HFF-Myc (cell line): ENCODE data around the gene SCAF11.
"Not testable (repeated sequence)": the region's sequence is repeated elsewhere in the genome, so short reads cannot be mapped to it uniquely, and the experiment has no call there.

Experiments
- DNase-seq: peaks from one replicate; pipeline ENCODE4 v3.0.0-alpha.2; 2011; ENCODE audit warnings: low read depth; ENCODE audit errors: extremely low read depth
- H3K4me3 ChIP-seq: replicated peaks from 2 replicates; pipeline ENCODE4 v1.5.1; 2011; ENCODE audit warnings: low read depth, mild to moderate bottlenecking, control low read depth, low read length
- TF ChIP-seq, protein P1 (sequence below): IDR thresholded peaks from 2 replicates; pipeline ENCODE4 v1.5.1; 2012; ENCODE audit warnings: mild to moderate bottlenecking, low read depth, low read length, control low read depth; ENCODE audit errors: missing control alignments

The SCAF11 gene

GRCh38 chr12:45990468-45991283 is at the start of gene SCAF11:
Gene SCAF11, minus strand, starts transcription at chr12:45990574. Its CDS starts 26,407 bp downstream, at chr12:45964167.
- TF ChIP-seq, protein P1, sequence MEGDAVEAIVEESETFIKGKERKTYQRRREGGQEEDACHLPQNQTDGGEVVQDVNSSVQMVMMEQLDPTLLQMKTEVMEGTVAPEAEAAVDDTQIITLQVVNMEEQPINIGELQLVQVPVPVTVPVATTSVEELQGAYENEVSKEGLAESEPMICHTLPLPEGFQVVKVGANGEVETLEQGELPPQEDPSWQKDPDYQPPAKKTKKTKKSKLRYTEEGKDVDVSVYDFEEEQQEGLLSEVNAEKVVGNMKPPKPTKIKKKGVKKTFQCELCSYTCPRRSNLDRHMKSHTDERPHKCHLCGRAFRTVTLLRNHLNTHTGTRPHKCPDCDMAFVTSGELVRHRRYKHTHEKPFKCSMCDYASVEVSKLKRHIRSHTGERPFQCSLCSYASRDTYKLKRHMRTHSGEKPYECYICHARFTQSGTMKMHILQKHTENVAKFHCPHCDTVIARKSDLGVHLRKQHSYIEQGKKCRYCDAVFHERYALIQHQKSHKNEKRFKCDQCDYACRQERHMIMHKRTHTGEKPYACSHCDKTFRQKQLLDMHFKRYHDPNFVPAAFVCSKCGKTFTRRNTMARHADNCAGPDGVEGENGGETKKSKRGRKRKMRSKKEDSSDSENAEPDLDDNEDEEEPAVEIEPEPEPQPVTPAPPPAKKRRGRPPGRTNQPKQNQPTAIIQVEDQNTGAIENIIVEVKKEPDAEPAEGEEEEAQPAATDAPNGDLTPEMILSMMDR: peak; percentile 90
- peak; percentile 99 for DNase-seq
- H3K4me3 ChIP-seq: peak within 1 kb of the TSS; percentile 81

- DNase-seq, H3K4me3 ChIP-seq: not testable (repeated sequence)
Measured at GRCh38 chr12:46037066-46037465, 46.7 kb upstream of the SCAF11 start.

DNA sequence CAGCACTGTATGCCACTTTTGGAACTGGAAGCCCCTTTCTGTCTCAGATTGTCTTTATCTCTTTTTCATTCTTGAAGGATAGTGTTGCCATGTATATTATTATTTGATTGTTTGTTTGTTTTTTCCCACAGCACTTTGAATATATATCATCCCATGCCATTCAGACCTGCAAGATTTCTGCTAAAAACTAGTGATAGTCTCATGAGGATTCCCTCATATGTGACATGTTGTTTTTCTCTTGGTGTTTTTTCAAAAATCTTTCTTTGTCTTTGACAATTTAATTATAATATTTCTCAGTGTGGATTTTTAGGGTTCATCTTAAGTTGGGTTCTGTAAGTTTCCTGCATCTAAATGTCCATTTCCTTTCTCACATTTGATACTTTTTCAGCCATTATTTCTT is 36.8 kb upstream of the SCAF11 start:
- DNase-seq: no peak
- no peak overlapping the region for H3K4me3 ChIP-seq
- TF ChIP-seq, protein P1: no peak

DNA sequence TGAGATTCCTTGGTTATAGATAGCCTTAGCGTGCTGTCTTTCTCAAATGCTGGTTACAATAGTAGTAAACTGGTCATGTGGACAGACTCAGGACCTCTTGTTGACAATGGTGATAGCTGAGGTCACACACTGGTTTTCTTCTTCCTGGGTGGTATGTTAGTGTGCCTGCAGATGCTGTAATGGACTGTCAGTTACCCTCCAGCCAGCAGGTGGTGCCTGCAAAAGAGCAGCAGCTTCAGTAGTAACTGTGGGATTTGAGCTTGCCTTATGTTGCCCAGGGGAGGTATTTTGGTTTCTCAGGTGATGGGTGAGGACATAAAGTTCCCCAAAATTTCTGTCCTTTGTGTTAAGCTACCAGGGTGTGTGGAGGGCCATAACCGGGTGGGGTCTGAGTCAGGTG is 33.7 kb upstream of the SCAF11 start:
- no peak overlapping the region for H3K4me3 ChIP-seq
- DNase-seq: no peak
- TF ChIP-seq, protein P1: peak; percentile 7

DNA sequence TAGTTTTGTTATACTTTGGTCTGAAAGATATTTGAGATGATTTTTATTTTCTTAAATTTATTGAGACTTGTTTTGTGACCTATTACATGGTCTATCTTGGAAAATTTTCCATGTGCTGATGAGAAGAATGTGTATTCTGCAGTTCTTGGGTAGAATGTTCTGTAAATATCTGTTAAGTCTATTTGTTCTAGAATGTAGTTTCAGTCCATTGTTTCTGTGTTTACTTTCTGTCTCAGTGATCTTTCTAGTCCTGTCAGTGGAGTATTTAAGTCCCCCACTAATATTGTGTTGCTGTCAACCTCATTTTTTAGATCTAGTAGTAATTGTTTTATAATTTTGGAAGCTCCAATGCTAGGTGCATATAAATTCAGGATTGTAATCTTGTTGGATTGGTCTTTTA is 30.4 kb upstream of the SCAF11 start:
- no peak for DNase-seq
- no peak overlapping the region for H3K4me3 ChIP-seq
- TF ChIP-seq, protein P1: no peak

DNA sequence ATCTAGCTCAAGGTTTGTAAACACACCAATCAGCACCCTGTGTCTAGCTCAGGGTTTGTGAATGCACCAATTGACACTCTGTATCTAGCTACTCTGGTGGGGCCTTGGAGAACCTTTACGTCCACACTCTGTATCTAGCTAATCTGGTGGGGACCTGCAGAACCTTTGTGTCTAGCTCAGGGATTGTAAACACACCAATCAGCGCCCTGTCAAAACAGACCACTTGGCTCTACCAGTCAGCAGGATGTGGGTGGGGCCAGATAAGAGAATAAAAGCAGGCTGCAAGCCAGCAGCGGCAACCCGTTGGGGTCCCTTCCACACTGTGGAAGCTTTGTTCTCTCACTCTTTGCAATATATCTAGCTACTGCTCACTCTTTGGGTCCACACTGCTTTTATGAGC is 28.3 kb upstream of the SCAF11 start:
- not testable (repeated sequence) for DNase-seq, H3K4me3 ChIP-seq

GRCh38 chr12:46017866-46018375 is 27.5 kb upstream of the SCAF11 start:
- not testable (repeated sequence) for H3K4me3 ChIP-seq, DNase-seq

DNA sequence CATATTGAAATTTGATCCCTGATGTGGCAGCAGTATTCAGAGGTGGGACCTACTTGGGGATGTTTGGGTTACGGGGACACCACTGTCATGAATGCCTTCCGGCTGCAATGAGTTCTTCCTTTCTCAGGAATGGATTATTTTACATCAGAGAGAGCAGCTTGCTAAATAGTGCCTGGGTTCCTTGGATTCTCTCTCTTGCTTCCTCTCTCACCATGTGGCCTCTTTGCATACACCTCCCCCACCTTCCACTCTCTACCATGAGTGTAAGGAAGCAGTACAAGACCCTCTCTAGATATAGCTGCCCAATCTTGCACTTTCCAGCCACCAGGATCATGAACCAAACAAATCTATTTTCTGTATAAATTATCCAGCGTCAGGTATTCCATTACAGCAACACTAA is 15.4 kb upstream of the SCAF11 start:
- no peak for DNase-seq
- TF ChIP-seq, protein P1: no peak
- no peak overlapping the region for H3K4me3 ChIP-seq
